ENCODE measurements around the gene DEPDC5. TPM values are rescaled to one million over a fixed set of nuclear protein-coding genes. Genes with fewer than 3 reads are reported as not detected.

The DEPDC5 gene
- total RNA-seq, 3 donors from 2014 or later (not counting 1 experiment from before 2014, with no cell fraction given): 56.7 to 67.9 (median 62.6) TPM

DNA sequence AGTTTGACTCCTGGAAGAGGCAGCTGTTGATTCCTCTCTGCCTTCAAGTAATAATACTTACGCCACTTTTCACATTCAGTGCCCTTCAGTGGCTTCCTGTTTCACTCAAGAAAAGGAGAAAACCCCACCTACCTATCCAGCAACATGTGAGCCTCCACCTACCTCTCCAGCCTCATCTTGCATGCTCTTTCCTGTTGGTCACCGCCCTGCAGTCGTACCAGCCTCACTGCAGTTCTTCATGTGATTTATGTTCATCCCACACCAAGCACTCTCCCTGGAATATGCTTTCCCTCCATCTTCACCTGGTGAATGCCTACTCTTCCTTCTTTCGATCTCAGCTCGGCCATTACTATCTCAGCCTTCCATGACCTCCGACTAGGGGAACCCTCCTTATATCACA, 168.7 kb downstream of the DEPDC5 start:
- TF ChIP-seq, protein P1, sequence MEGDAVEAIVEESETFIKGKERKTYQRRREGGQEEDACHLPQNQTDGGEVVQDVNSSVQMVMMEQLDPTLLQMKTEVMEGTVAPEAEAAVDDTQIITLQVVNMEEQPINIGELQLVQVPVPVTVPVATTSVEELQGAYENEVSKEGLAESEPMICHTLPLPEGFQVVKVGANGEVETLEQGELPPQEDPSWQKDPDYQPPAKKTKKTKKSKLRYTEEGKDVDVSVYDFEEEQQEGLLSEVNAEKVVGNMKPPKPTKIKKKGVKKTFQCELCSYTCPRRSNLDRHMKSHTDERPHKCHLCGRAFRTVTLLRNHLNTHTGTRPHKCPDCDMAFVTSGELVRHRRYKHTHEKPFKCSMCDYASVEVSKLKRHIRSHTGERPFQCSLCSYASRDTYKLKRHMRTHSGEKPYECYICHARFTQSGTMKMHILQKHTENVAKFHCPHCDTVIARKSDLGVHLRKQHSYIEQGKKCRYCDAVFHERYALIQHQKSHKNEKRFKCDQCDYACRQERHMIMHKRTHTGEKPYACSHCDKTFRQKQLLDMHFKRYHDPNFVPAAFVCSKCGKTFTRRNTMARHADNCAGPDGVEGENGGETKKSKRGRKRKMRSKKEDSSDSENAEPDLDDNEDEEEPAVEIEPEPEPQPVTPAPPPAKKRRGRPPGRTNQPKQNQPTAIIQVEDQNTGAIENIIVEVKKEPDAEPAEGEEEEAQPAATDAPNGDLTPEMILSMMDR (IDR thresholded peaks at IDR 0.05): no peak
- Mint-ChIP-seq H3K4me1 (no peaks in the 10 kb centered on the region), H3K27ac (no peak overlapping the region), H3K9me3 (peaks cover 0 to 2% of the 10 kb centered on the region in 2 donors), H3K36me3 (no peaks in the 10 kb centered on the region), H3K4me3 (no peak overlapping the region), H3K27me3 (ENCODE audit: low read depth in 2 of 2) (peaks cover 0 to 3% of the 10 kb centered on the region in 2 donors)
- H3K36me3 ChIP-seq (ENCODE audit: control insufficient read depth, insufficient read depth, low read length): no peaks in the 10 kb centered on the region
- H3K9me3 ChIP-seq (ENCODE audit: control insufficient read depth, insufficient read depth, low read length): no peaks in the 10 kb centered on the region
- 68% methylated on average over 6 of the region's 6 CpGs for WGBS (ENCODE audit: insufficient coverage)
- intact Hi-C loops (cut with micrococcal nuclease): no loop called here
- H3K4me1 ChIP-seq (ENCODE audit: control insufficient read depth, insufficient read depth, low read length): peaks cover 14% of the 10 kb centered on the region
- DNase-seq: no peak
- no peaks in the 10 kb centered on the region for H3K27me3 ChIP-seq (ENCODE audit: control insufficient read depth, insufficient read depth, low read length)
- no peak for ATAC-seq
- no peak overlapping the region for H3K4me3 ChIP-seq (ENCODE audit: low read length)
- H3K27ac ChIP-seq (ENCODE audit: low read length): no peak overlapping the region

DNA sequence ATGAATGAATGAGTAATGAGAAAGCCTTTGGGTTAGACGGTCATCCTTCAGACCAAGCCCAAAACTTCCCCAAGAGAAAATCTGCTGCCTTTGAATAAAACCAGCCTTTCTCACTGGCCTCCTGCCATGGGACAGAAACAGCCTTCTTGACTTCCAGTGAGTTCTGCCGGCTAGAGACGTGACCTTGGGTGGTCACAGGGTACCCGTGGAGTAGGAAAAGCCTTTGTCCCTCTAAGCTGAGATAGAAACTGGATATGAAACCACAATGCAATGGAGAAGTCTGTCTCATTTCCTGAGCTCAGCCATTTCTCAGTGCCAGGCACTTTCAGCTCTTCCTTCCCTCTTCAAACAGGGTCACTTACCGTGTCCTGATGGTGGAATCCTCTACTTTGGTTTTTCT, 169.3 kb downstream of the DEPDC5 start:
- ATAC-seq (no peak), DNase-seq (no peak)
- Histone ChIP-seq H3K36me3 (ENCODE audit: control insufficient read depth, insufficient read depth, low read length) (no peaks in the 10 kb centered on the region), H3K9me3 (ENCODE audit: control insufficient read depth, insufficient read depth, low read length) (no peaks in the 10 kb centered on the region), H3K27ac (ENCODE audit: low read length) (no peak overlapping the region), H3K4me1 (ENCODE audit: control insufficient read depth, insufficient read depth, low read length) (peaks cover 10% of the 10 kb centered on the region), H3K27me3 (ENCODE audit: control insufficient read depth, insufficient read depth, low read length) (no peaks in the 10 kb centered on the region), H3K4me3 (ENCODE audit: low read length) (no peak overlapping the region)
- WGBS (ENCODE audit: insufficient coverage): 13% methylated on average over 3 of the region's 5 CpGs
- Mint-ChIP-seq H3K9me3 (peaks cover 0 to 2% of the 10 kb centered on the region in 2 donors), H3K4me3 (no peak overlapping the region), H3K27me3 (ENCODE audit: low read depth in 2 of 2) (peaks cover 0 to 3% of the 10 kb centered on the region in 2 donors), H3K27ac (no peak overlapping the region), H3K4me1 (no peaks in the 10 kb centered on the region), H3K36me3 (no peaks in the 10 kb centered on the region)
- TF ChIP-seq, protein P1 (IDR thresholded peaks at IDR 0.05): no peak
- intact Hi-C loops (cut with micrococcal nuclease): no loop called here

DNA sequence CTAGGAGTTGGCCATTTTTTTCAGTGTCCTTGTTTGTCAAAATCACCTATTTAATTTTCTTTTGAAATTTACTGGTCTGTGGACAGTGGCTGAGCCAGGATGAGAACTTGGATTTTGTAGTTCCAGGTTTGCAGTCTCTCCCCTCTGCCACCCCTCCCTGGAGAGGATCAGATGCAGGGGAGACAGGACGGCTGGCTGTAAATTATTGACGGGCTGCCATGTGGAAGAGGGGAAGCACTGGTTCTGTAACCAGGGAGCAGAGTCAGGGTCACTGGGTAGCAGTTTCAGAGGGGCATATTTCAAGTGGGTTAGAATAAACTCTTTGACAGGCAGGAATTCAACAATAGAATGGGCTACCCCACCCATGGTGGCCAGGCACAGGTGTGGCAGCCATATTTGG, 169.9 kb downstream of the DEPDC5 start:
- no peak for DNase-seq
- Histone ChIP-seq H3K4me1 (ENCODE audit: control insufficient read depth, insufficient read depth, low read length) (peaks cover 8% of the 10 kb centered on the region), H3K27me3 (ENCODE audit: control insufficient read depth, insufficient read depth, low read length) (no peaks in the 10 kb centered on the region), H3K9me3 (ENCODE audit: control insufficient read depth, insufficient read depth, low read length) (no peaks in the 10 kb centered on the region), H3K4me3 (ENCODE audit: low read length) (no peak overlapping the region), H3K27ac (ENCODE audit: low read length) (no peak overlapping the region), H3K36me3 (ENCODE audit: control insufficient read depth, insufficient read depth, low read length) (no peaks in the 10 kb centered on the region)
- WGBS (ENCODE audit: insufficient coverage): 69% methylated on average over 2 of the region's 2 CpGs
- TF ChIP-seq, protein P1 (IDR thresholded peaks at IDR 0.05): no peak
- Mint-ChIP-seq H3K4me3 (no peak overlapping the region), H3K27me3 (ENCODE audit: low read depth in 2 of 2) (peaks cover 0 to 3% of the 10 kb centered on the region in 2 donors), H3K9me3 (peaks cover 0 to 2% of the 10 kb centered on the region in 2 donors), H3K36me3 (no peaks in the 10 kb centered on the region), H3K27ac (no peak overlapping the region), H3K4me1 (no peaks in the 10 kb centered on the region)
- intact Hi-C loops (cut with micrococcal nuclease): no loop called here
- no peak for ATAC-seq

DNA sequence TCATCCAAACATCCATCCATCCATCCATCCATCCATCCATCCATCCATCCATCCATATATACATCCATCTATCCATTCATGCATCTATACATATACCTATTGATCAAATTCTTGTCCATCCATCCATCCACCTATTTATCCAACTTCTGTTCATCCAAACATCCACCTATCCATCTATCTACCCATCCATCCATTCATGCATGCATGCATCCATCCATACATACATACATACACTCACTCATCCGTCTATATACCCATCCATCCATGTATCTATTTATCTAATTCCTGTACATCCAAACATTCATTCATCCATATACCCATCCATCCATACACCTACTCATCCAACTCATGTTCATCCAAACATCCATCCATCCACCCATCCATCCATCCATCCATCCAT, 171.2 kb downstream of the DEPDC5 start:
- Histone ChIP-seq H3K9me3 (ENCODE audit: control insufficient read depth, insufficient read depth, low read length) (no peaks in the 10 kb centered on the region), H3K4me3 (ENCODE audit: low read length) (no peak overlapping the region), H3K36me3 (ENCODE audit: control insufficient read depth, insufficient read depth, low read length) (no peaks in the 10 kb centered on the region), H3K27ac (ENCODE audit: low read length) (no peak overlapping the region), H3K4me1 (ENCODE audit: control insufficient read depth, insufficient read depth, low read length) (peaks cover 5% of the 10 kb centered on the region), H3K27me3 (ENCODE audit: control insufficient read depth, insufficient read depth, low read length) (no peaks in the 10 kb centered on the region)
- no peak for ATAC-seq
- H3K36me3 Mint-ChIP-seq: no peaks in the 10 kb centered on the region
- no peaks in the 10 kb centered on the region for H3K4me1 Mint-ChIP-seq
- H3K4me3 Mint-ChIP-seq: no peak overlapping the region
- no peak for DNase-seq
- H3K27ac Mint-ChIP-seq: no peak overlapping the region
- WGBS (ENCODE audit: insufficient coverage): 95% methylated on average over 1 of the region's 1 CpG
- TF ChIP-seq, protein P1 (IDR thresholded peaks at IDR 0.05): no peak
- peaks cover 0 to 2% of the 10 kb centered on the region in 2 donors for H3K9me3 Mint-ChIP-seq
- intact Hi-C loops (cut with micrococcal nuclease): no loop called here
- H3K27me3 Mint-ChIP-seq (ENCODE audit: low read depth in 2 of 2): peaks cover 6 to 7% of the 10 kb centered on the region in 2 donors
